H1 (cell line): ENCODE measurements around the gene TMEM223. TPM values are rescaled to one million over a fixed set of nuclear protein-coding genes. Genes with fewer than 3 reads are reported as not detected.

Source experiments
- CTCF ChIA-PET: fragments of 300-600 bp; sonication (Branson Sonifier 250); formaldehyde crosslinking; loops from one replicate; lab custom pipeline; 2021; ENCODE audit not compliant: partially characterized antibody; lab: Charles Lee
- POLR2A ChIA-PET: fragments of 300-600 bp; sonication (Branson Sonifier 250); formaldehyde crosslinking; loops from one replicate; lab custom pipeline; 2021; ENCODE audit warnings: inconsistent platforms; ENCODE audit not compliant: partially characterized antibody; lab: Charles Lee
- DNase-seq, 2 experiments: peaks; one replicate each; pipeline versions ENCODE4 v3.0.0 to v3.0.0-alpha.2; 2010 to 2022; ENCODE audit warnings: low spot score in 2 of 2, low read depth in 1 of 2, mixed read lengths in 1 of 2
- FAIRE-seq: peaks from 2 replicates; lab custom pipeline; 2011; peaks lifted over from hg19 to GRCh38; lab: Jason Lieb, UNC
- H2AFZ ChIP-seq: 2 replicates; pipeline ENCODE4 v1.8.1; 2012; ENCODE audit warnings: low read length, inconsistent platforms
- H2AK5ac ChIP-seq: 2 replicates; pipeline ENCODE4 v1.6.1; 2013; ENCODE audit warnings: low read depth, low read length
- H2BK120ac ChIP-seq: replicated peaks from 2 replicates; pipeline ENCODE3; 2013; ENCODE audit warnings: low read depth, low read length, inconsistent platforms
- H2BK12ac ChIP-seq: 2 replicates; pipeline ENCODE4 v1.6.1; 2013; ENCODE audit warnings: low read depth, low read length
- H2BK15ac ChIP-seq: 2 replicates; pipeline ENCODE4 v1.6.1; 2013; ENCODE audit warnings: low read length
- H2BK20ac ChIP-seq: 2 replicates; pipeline ENCODE4 v1.6.1; 2013; ENCODE audit warnings: low read length
- H2BK5ac ChIP-seq: 2 replicates; pipeline ENCODE4 v1.6.1; 2013; ENCODE audit warnings: low read depth, low read length
- H3K14ac ChIP-seq: 2 replicates; pipeline ENCODE4 v1.6.1; 2013; ENCODE audit warnings: inconsistent platforms; ENCODE audit not compliant: insufficient read length
- H3K18ac ChIP-seq: 2 replicates; pipeline ENCODE4 v1.6.1; 2013; ENCODE audit warnings: low read length; ENCODE audit errors: extremely low read depth
- H3K23ac ChIP-seq: 2 replicates; pipeline ENCODE4 v1.6.1; 2013; ENCODE audit warnings: inconsistent platforms; ENCODE audit not compliant: insufficient read length
- H3K23me2 ChIP-seq: 2 replicates; pipeline ENCODE4 v1.6.1; 2013; ENCODE audit warnings: low read depth, low read length
- H3K27ac ChIP-seq: 2 replicates; pipeline ENCODE4 v1.6.1; 2011; ENCODE audit warnings: low read depth, low read length, inconsistent platforms
- H3K27me3 ChIP-seq, 4 experiments: replicated peaks in 1 of 4; 1 replicate in 1 of 4; 2 replicates in 3 of 4; pipeline versions ENCODE4 v1.6.1 to v1.8.1; 2011 to 2013; ENCODE audit warnings: low read length in 3 of 4, mild to moderate bottlenecking in 3 of 4, inconsistent platforms in 2 of 4, mixed read lengths in 2 of 4, moderate library complexity in 1 of 4; ENCODE audit not compliant: control insufficient read depth in 3 of 4, insufficient read depth in 3 of 4; ENCODE audit errors: extremely low read depth in 1 of 4
- H3K36me3 ChIP-seq, 4 experiments: 2 replicates each; pipeline versions ENCODE4 v1.6.1 to v1.8.1; 2011 to 2013; ENCODE audit warnings: mild to moderate bottlenecking in 4 of 4, low read length in 3 of 4, moderate library complexity in 2 of 4, control low read depth in 1 of 4, inconsistent platforms in 1 of 4; ENCODE audit not compliant: insufficient read depth in 4 of 4, control insufficient read depth in 2 of 4
- H3K4ac ChIP-seq: replicated peaks from 2 replicates; pipeline ENCODE3; 2013; ENCODE audit warnings: low read length, low read depth, mixed read lengths, inconsistent platforms; ENCODE audit not compliant: insufficient read length
- H3K4me1 ChIP-seq, 4 experiments: replicated peaks in 1 of 4; 1 replicate in 1 of 4; 2 replicates in 3 of 4; pipeline versions ENCODE4 v1.6.1 to v1.8.1; 2011 to 2013; ENCODE audit warnings: low read length in 3 of 4, inconsistent platforms in 2 of 4, mixed read lengths in 1 of 4; ENCODE audit not compliant: insufficient read depth in 4 of 4, control insufficient read depth in 3 of 4
- H3K4me2 ChIP-seq, 2 experiments: 2 replicates each; pipeline versions ENCODE4 v1.6.1 to v1.8.1; 2011 to 2013; ENCODE audit warnings: low read depth in 2 of 2, low read length in 2 of 2, control low read depth in 1 of 2, inconsistent platforms in 1 of 2, mild to moderate bottlenecking in 1 of 2; ENCODE audit not compliant: insufficient read depth in 1 of 2
- H3K4me3 ChIP-seq, 4 experiments: fragments of 200-600, 300-600 bp in 1 of 4; sonication (generic), shearing (Covaris generic), sonication (Bioruptor Twin) in 1 of 4; 2 replicates each; pipeline versions ENCODE4 v1.5.1 to v1.8.1; 2011 to 2016; ENCODE audit warnings: low read length in 4 of 4, low read depth in 3 of 4, control low read depth in 2 of 4, inconsistent platforms in 2 of 4, mild to moderate bottlenecking in 2 of 4, mixed read lengths in 1 of 4, moderate library complexity in 1 of 4; ENCODE audit not compliant: insufficient read depth in 2 of 4; ENCODE audit errors: extremely low read depth in 1 of 4
- H3K56ac ChIP-seq: replicated peaks from 2 replicates; pipeline ENCODE3; 2013; ENCODE audit warnings: low read depth, mild to moderate bottlenecking, mixed read lengths, low read length, inconsistent platforms; ENCODE audit not compliant: insufficient read length
- H3K79me1 ChIP-seq: 2 replicates; pipeline ENCODE4 v1.6.1; 2013; ENCODE audit warnings: low read depth, low read length, control low read depth
- H3K79me2 ChIP-seq, 2 experiments: 2 replicates each; pipeline versions ENCODE4 v1.6.1 to v1.8.1; 2012 to 2013; ENCODE audit warnings: low read length in 2 of 2, mild to moderate bottlenecking in 2 of 2, inconsistent platforms in 1 of 2; ENCODE audit not compliant: insufficient read depth in 2 of 2, control insufficient read depth in 1 of 2
- H3K9ac ChIP-seq, 4 experiments: replicated peaks in 1 of 4; 1 replicate in 1 of 4; 2 replicates in 3 of 4; pipeline versions ENCODE4 v1.6.1 to v1.8.1; 2011 to 2013; ENCODE audit warnings: low read depth in 3 of 4, low read length in 3 of 4, control low read depth in 2 of 4, mild to moderate bottlenecking in 2 of 4, moderate library complexity in 2 of 4, inconsistent platforms in 1 of 4; ENCODE audit errors: extremely low read depth in 1 of 4
- H3K9me3 ChIP-seq, 2 experiments: 2 replicates each; pipeline versions ENCODE4 v1.6.1 to v1.8.1; 2012 to 2013; ENCODE audit warnings: mild to moderate bottlenecking in 2 of 2, moderate library complexity in 2 of 2, control low read depth in 1 of 2, inconsistent platforms in 1 of 2, low read depth in 1 of 2, low read length in 1 of 2, mixed read lengths in 1 of 2; ENCODE audit not compliant: insufficient read depth in 2 of 2
- H4K20me1 ChIP-seq, 2 experiments: replicated peaks in 1 of 2; 2 replicates each; pipeline versions ENCODE3 to v1.8.1; 2011 to 2013; ENCODE audit warnings: inconsistent platforms in 2 of 2, low read length in 2 of 2, mild to moderate bottlenecking in 1 of 2; ENCODE audit not compliant: insufficient read depth in 2 of 2, control insufficient read depth in 1 of 2
- H4K5ac ChIP-seq: 2 replicates; pipeline ENCODE4 v1.6.1; 2013; ENCODE audit warnings: low read length, low read depth, mixed read lengths, inconsistent platforms; ENCODE audit not compliant: insufficient read length
- H4K8ac ChIP-seq: 2 replicates; pipeline ENCODE4 v1.8.0; 2013; ENCODE audit warnings: mild to moderate bottlenecking, moderate library complexity, low read length, inconsistent platforms; ENCODE audit not compliant: insufficient read depth; ENCODE audit errors: extremely low read depth
- H4K91ac ChIP-seq: replicated peaks from 2 replicates; pipeline ENCODE3; 2013; ENCODE audit warnings: low read length, mixed read lengths, inconsistent platforms; ENCODE audit not compliant: insufficient read length
- BRCA1 ChIP-seq: IDR thresholded peaks from 2 replicates; pipeline ENCODE4 v1.6.1; 2012; ENCODE audit warnings: low read depth, low read length, improper control_type of control experiment
- CHD2 ChIP-seq: IDR thresholded peaks from 2 replicates; pipeline ENCODE4 v1.6.1; 2012; ENCODE audit warnings: low read length, improper control_type of control experiment
- EGR1 ChIP-seq: IDR thresholded peaks from 2 replicates; pipeline ENCODE4 v1.6.1; 2011; ENCODE audit warnings: low read depth, low read length, borderline replicate concordance
- EP300 ChIP-seq, 2 experiments: IDR thresholded peaks; 1 replicate in 1 of 2; 2 replicates in 1 of 2; pipeline ENCODE4 v1.6.1; 2011 to 2012; ENCODE audit warnings: low read depth in 2 of 2, low read length in 2 of 2, mild to moderate bottlenecking in 2 of 2, borderline replicate concordance in 1 of 2, inconsistent platforms in 1 of 2, moderate library complexity in 1 of 2
- FOSL1 ChIP-seq: IDR thresholded peaks from 2 replicates; pipeline ENCODE4 v1.6.1; 2011; ENCODE audit warnings: mild to moderate bottlenecking, low read depth, low read length, moderate library complexity; ENCODE audit not compliant: insufficient read depth
- GABPA ChIP-seq: IDR thresholded peaks from 2 replicates; pipeline ENCODE4 v1.6.1; 2011; ENCODE audit warnings: mild to moderate bottlenecking, low read length, moderate library complexity, borderline replicate concordance; ENCODE audit not compliant: insufficient read depth
- HDAC2 ChIP-seq, 2 experiments: fragments of 300-600 bp in 1 of 2; sonication (generic) in 1 of 2; IDR thresholded peaks; 2 replicates each; pipeline ENCODE4 v1.6.1; 2011 to 2012; ENCODE audit warnings: low read depth in 2 of 2, low read length in 2 of 2, mild to moderate bottlenecking in 2 of 2, moderate library complexity in 2 of 2, borderline replicate concordance in 1 of 2, inconsistent platforms in 1 of 2
- POLR2A ChIP-seq, 2 experiments: IDR thresholded peaks; 1 replicate in 1 of 2; 2 replicates in 1 of 2; pipeline ENCODE4 v1.6.1; 2011; ENCODE audit warnings: low read depth in 2 of 2, low read length in 2 of 2, mild to moderate bottlenecking in 2 of 2; ENCODE audit errors: control extremely low read depth in 1 of 2
- RAD21 ChIP-seq, 2 experiments: IDR thresholded peaks in 1 of 2; conservative IDR thresholded peaks in 1 of 2; 2 replicates each; pipeline ENCODE4 v1.6.1; 2011; ENCODE audit warnings: low read depth in 2 of 2, low read length in 2 of 2, improper control_type of control experiment in 1 of 2, inconsistent platforms in 1 of 2, mild to moderate bottlenecking in 1 of 2, moderate library complexity in 1 of 2
- RBBP5 ChIP-seq: IDR thresholded peaks from 2 replicates; pipeline ENCODE4 v1.7.1; 2012; ENCODE audit warnings: low read depth, mild to moderate bottlenecking, inconsistent platforms, low read length, moderate library complexity, borderline replicate concordance
- SIRT6 ChIP-seq: IDR thresholded peaks from one replicate; pipeline ENCODE4 v1.7.1; 2012; ENCODE audit warnings: low read length, inconsistent platforms
- WGBS, 2 experiments: shearing (Covaris generic) in 1 of 2; methylation state at CpG; one replicate each; pipeline versions ENCODE4 v1.1.6 to v1.1.7; 2013 to 2015; ENCODE audit warnings: low lambda C conversion rate in 2 of 2, mixed read lengths in 2 of 2, inconsistent platforms in 1 of 2, low coverage in 1 of 2, missing lambda C conversion rate in 1 of 2; ENCODE audit not compliant: insufficient replicate concordance in 2 of 2, insufficient coverage in 1 of 2, insufficient read length in 1 of 2; ENCODE audit errors: extremely low coverage in 1 of 2, missing lambda C conversion rate in 1 of 2; 5-methylcytosine and 5-hydroxymethylcytosine counted together
- polyA plus RNA-seq, 7 experiments: library from polyadenylated mRNA; depleted of rRNA in 3 of 7; stranded (reverse) in 5 of 7; unstranded in 2 of 7; fragments of >200 nt in 5 of 7; fragments of 200-250 nt in 2 of 7; gene quantifications; 1 replicate in 5 of 7; 2 replicates in 1 of 7; 4 replicates in 1 of 7; pipeline versions ENCODE4 v1.2.1 to v1.2.3, GENCODE V29; 2011 to 2013; ENCODE audit warnings: missing spikeins in 2 of 7, mixed read lengths in 2 of 7
- total RNA-seq: library from RNA; stranded (reverse); fragmentation: NEBNext Ultra II Directional; extraction: Animal tissue kit (Norgen Biotek cat#: 25700); gene quantifications from 2 replicates; pipeline ENCODE4 v1.2.1, GENCODE V29; 2021
- TF ChIP-seq, protein P1 (sequence below): IDR thresholded peaks from 2 replicates; pipeline ENCODE4 v1.6.1; 2011; ENCODE audit warnings: low read length, improper control_type of control experiment

TMEM223 gene
- total and polyA plus RNA-seq, 2 of the 8 experiments (the other 6 are each of a cell fraction or from before 2014, with no cell fraction given), result 22.9 to 64.1 TPM

DNA sequence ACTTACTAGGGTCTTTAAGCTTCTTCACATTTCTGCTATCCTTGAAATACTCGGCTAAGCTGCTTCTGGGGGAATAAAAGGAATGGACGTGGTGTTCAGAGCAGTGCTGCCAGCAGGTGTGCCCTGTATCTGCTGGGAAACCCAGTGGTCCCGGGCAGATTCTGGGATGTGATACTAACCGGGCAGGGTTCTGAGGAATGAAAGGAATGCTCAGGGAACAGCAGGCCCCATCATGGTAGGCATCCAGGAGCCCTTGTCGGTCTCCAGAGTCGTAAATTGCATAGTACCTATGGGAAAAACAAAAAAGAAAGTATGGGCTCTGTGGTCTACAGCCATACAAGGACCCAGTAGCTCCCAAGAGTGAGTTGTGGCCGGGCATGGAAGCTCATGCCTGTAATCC, 4.5 kb upstream of the TMEM223 start:
- Histone ChIP-seq H3K27ac (no peak overlapping the region), H2BK15ac (no peak overlapping the region), H4K5ac (no peak overlapping the region), H2BK20ac (no peak overlapping the region), H3K9me3 (no peaks in the 10 kb centered on the region), H2BK5ac (no peak overlapping the region), H3K18ac (no peak overlapping the region), H3K79me1 (no peaks in the 10 kb centered on the region; the same call in 1 of the 2 replicates), H2BK120ac (no peak overlapping the region), H2AK5ac (no peak overlapping the region), H3K4me2 (no peak overlapping the region), H2BK12ac (no peak overlapping the region), H3K14ac (no peak overlapping the region), H3K23me2 (no peaks in the 10 kb centered on the region), H3K56ac (no peak overlapping the region), H3K4me3 (no peak overlapping the region), H3K4me1 (peaks cover 0 to 3% (median 1%) of the 10 kb centered on the region in 4 experiments; a peak in 3 of 7 replicates), H3K9ac (no peak overlapping the region), H3K27me3 (no peaks in the 10 kb centered on the region), H4K20me1 (peaks cover 0 to 3% of the 10 kb centered on the region in 2 experiments), H2AFZ (no peak overlapping the region), H3K36me3 (peaks cover 30 to 60% (median 52%) of the 10 kb centered on the region in 4 experiments), H3K4ac (no peak overlapping the region), H3K79me2 (peaks cover 0 to 5% of the 10 kb centered on the region in 2 experiments; a peak in 1 of 4 replicates), H4K91ac (no peak overlapping the region), H3K23ac (no peak overlapping the region), H4K8ac (no peak overlapping the region)
- WGBS, 2 experiments, result 89% methylated on average over 7 of the region's 7 CpGs; no CpG with 5 or more reads in 1 of the 2 experiments
- FAIRE-seq, result no peak
- DNase-seq, result no peak
- CTCF ChIA-PET, result interaction anchor here (0.7 to 3.9 kb wide), 4 partner anchors 9 to 81 kb away, joined by 4 to 19 read pairs (median 4); partner anchors contain the start of gene TMEM179B
- TF ChIP-seq SIRT6 (no peak), CHD2 (no peak), HDAC2 (IDR thresholded peaks at IDR 0.05; ENCODE audit: borderline replicate concordance in 1 of 2, low read depth in 2 of 2, low read length in 2 of 2) (no peak), EGR1 (no peak), FOSL1 (no peak), POLR2A (IDR thresholded peaks at IDR 0.05; ENCODE audit: control extremely low read depth in 1 of 2, low read depth in 2 of 2, low read length in 2 of 2) (no peak), RBBP5 (no peak), GABPA (no peak), BRCA1 (no peak), EP300 (IDR thresholded peaks at IDR 0.05; ENCODE audit: borderline replicate concordance in 1 of 2, low read depth in 2 of 2, low read length in 2 of 2) (no peak), RAD21 (IDR thresholded peaks at IDR 0.05 in 1 of 2, conservative IDR thresholded peaks at IDR 0.05 in 1 of 2; ENCODE audit: low read depth in 2 of 2, low read length in 2 of 2) (no peak)
- TF ChIP-seq, protein P1, sequence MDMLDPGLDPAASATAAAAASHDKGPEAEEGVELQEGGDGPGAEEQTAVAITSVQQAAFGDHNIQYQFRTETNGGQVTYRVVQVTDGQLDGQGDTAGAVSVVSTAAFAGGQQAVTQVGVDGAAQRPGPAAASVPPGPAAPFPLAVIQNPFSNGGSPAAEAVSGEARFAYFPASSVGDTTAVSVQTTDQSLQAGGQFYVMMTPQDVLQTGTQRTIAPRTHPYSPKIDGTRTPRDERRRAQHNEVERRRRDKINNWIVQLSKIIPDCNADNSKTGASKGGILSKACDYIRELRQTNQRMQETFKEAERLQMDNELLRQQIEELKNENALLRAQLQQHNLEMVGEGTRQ, result no peak
- POLR2A ChIA-PET, result interaction anchor here (0.7 to 15.9 kb wide), 18 partner anchors 7 to 655 kb away, joined by 3 to 251 read pairs (median 4); partner anchors contain the start of genes C11orf98, CSKMT, LBHD1 and NXF1
